Measurements from ENCODE around the gene C1orf35.

Gene C1orf35

DNA sequence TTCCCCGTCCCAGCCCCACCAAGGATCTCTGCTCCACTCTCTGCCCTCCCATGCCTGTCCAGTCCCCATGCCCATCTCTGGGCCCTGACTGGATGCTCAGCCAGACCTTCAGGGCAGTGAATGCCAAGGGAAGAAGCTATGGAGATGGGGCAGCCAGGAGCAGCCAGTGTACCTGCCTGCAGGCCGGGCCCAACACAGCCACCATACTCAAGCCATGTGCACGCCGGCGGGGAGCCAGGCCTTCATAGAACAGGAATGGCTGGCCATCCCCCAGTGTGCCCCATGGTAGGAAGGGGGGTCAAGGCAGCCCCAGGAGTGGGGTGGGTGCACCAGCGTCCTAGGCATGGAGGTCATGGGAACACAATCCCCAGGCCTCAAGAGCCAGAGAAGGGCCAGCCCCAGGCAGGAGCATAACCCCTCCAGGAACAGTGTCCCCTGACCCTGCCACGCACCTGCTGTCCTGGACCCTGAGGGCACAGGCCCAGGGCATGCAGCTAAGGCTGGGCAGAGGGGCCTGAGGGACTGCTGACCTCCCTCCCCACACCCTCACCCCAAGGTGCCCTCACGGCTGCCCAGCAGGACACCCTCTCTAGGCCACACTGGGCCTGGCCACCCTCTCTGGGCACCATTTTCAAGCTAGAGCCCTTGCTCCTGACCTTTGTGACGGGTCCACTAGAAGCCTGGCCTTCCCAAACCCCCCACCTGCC is 40.9 kb downstream of the C1orf35 start:
- DNase-seq, result no peak

- no peak for DNase-seq
These were observed 41.6 kb downstream of the C1orf35 start for GRCh38 chr1:228061411-228062084.

- no peak for DNase-seq
These were observed 42.5 kb downstream of the C1orf35 start for GRCh38 chr1:228060458-228061190.

DNA sequence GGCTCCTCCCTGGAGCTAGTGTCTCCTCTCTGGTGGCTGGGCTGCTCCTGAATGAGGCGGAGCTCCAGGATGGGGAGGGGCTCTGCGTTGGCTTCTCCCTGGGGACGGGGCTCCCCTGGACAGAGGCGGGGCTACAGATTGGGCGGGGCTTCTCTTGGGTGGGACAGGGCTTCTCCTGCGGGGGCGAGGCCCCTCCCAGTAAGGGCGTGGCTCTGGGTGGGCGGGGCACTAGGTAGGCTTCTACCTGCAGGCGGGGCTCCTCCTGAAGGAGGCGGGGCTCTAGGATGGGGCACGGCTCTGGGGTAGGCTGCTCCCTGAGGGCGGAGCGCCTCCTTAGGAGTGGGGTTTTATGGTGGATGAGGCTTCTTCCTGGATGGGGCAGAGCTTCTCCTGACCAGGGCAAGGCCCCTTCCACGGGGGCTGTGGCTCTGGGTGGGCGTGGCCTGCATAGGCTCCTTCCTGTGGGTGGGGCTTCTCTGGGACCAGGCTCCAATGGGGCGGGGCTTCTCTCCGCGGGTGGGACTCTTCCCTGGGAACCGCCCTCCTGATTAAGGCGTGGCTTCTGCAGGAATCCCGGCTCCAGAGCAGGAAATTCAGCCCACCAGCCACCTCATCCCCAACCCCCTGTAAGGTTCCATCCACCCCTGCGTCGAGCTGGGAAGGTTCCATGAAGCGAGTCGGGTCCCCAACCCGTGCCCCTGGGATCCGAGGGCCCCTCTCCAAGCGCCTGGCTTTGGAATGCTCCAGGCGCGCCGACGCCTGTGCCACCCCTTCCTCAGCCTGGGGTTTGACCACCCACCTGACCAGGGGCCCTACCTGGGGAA is 43.3 kb downstream of the C1orf35 start:
- DNase-seq, result peak; percentile 98

GRCh38 chr1:228058949-228059633 is 44.0 kb downstream of the C1orf35 start:
- no peak for DNase-seq

DNA sequence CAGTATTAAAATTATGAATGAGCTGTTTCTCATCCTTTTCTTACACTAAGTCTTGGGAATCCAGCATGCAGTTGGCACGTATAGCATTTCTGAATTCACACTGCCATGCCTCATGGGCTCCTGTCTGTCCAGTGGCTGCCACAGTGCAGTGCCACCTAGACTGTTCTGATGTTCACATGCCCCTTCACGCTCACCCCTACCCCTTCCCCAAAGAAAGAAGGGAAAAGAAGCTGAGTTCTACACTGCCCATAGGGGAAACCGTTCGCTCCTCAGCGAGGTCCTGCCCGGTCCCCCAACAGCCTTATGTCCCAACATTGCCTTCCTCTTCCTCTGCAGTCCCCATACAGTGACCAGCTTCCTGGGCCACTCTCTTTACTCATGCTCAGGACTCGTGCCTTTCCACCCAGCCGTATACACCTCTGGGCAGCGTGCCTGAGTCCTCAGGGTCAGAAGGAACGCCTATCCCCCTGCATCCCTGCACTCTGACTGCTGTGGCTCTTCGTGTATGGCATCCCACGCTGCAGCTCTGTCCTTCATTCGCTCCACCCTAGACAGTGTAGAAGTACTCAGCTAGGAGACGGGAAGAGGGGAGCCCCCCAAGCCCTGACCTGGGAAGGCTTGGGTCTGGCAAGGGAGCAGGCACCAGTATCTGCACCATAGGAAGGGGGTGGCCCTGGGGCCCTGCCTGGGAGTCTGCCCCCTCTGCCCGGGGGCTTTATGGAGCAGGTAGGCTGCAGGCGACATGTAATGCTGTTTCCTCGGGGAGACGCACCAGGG is 44.8 kb downstream of the C1orf35 start:
- DNase-seq, result no peak

Measured in NCI-H1436 (cell line).